ENCODE results near the gene ZNF383. TPM values are rescaled to one million over a fixed set of nuclear protein-coding genes. Genes with fewer than 3 reads are reported as not detected.

The ZNF383 gene
- 31.9 and 32.6 TPM in 2 replicates for total RNA-seq (2013; cell fraction: nucleolus; rRNA removed)
- total RNA-seq (2014; rRNA removed) = 5.3 and 5.8 TPM in 2 replicates
- total RNA-seq (2014; rRNA removed; fragmentation: Illumina TruSeq; extraction: Trizol) = 6.2 and 6.4 TPM in 2 replicates
- 4.0 and 6.0 TPM in 2 replicates for total RNA-seq (2021)
- polyA plus RNA-seq (2011; ENCODE audit: low read depth) = 3.4 TPM
- 9.0 and 14.0 TPM in 2 replicates for polyA plus RNA-seq (2011; rRNA removed)
- 3.6 and 4.5 TPM in 2 replicates for polyA plus RNA-seq (2011; cell fraction: cytosol; rRNA removed)
- 5.6 and 5.9 TPM in 2 replicates for polyA plus RNA-seq (2011; cell fraction: nucleus; rRNA removed)
- polyA plus RNA-seq (2012) = 5.3 and 5.7 TPM in 2 replicates
- polyA plus RNA-seq (2014; fragmentation: Illumina TruSeq; extraction: Trizol) = 5.0 and 5.8 TPM in 2 replicates
- polyA plus RNA-seq (2014; fragmentation: Nextera tagmentation; extraction: Ambion mirVana) = 1 to 10 TPM; 3.3 to 4.9 TPM
- polyA plus RNA-seq (2014; rRNA removed) = 3.6 and 3.7 TPM in 2 replicates
- polyA plus RNA-seq (2016; fragmentation: Nextera tagmentation; extraction: Ambion mirVana) = 1 to 10 TPM; 3.3 to 3.9 TPM
- 8.1 and 10.7 TPM in 2 replicates for polyA minus RNA-seq (2011; rRNA and poly(A)+ RNA removed)
- polyA minus RNA-seq (2011; cell fraction: cytosol; rRNA and poly(A)+ RNA removed) = 1.3 and 5.0 TPM in 2 replicates
- polyA minus RNA-seq (2011; cell fraction: nucleus; rRNA and poly(A)+ RNA removed) = 7.7 and 12.8 TPM in 2 replicates
- percentile 78 among the genes with signal in this experiment for Bru-seq, nascent RNA
- BruChase-seq, experiment 1, labeled RNA remaining after a 6-hour chase = percentile 75 among the genes with signal in this experiment
- BruChase-seq, experiment 2, labeled RNA remaining after a 2-hour chase = percentile 74 among the genes with signal in this experiment
- long read RNA-seq, experiment 1, partial matches to known transcripts = 0 of 4 reads
- long read RNA-seq, experiment 1, other reads (novel, unspliced or antisense) = 4 of 4 reads
- long read RNA-seq, experiment 2, partial matches to known transcripts = 0 of 27 reads
- long read RNA-seq, experiment 2, other reads (novel, unspliced or antisense) = 26 of 27 reads

- Histone ChIP-seq H3K36me3 (ENCODE audit: control insufficient read depth in 2 of 2, insufficient read depth in 2 of 2, low read length in 1 of 2) (no peaks in the 10 kb centered on the region; a peak in 1 of 4 replicates), H3K4me3 (peak within 1 kb of the TSS; percentile 86), H3K4me2 (ENCODE audit: control insufficient read depth, insufficient read depth) (peak within 1 kb of the TSS; percentile 82), H3K79me2 (ENCODE audit: control insufficient read depth, insufficient read depth, low read length) (peaks cover 11% of the 10 kb centered on the region), H4K20me1 (ENCODE audit: control insufficient read depth, insufficient read depth) (no peaks in the 10 kb centered on the region), H2AFZ (ENCODE audit: control insufficient read depth, low read depth, low read length) (peak within 1 kb of the TSS; percentile 89), H3K27me3 (replicated peaks in 1 of 2; ENCODE audit: control insufficient read depth in 2 of 2, insufficient read depth in 2 of 2, low read length in 1 of 2) (no peaks in the 10 kb centered on the region), H3K4me1 (ENCODE audit: control insufficient read depth, insufficient read depth, low read length) (no peaks in the 10 kb centered on the region; the same call in 1 of the 2 replicates), H3K27ac (ENCODE audit: control insufficient read depth, insufficient read depth) (peak within 1 kb of the TSS; percentile 93), H3K9me3 (replicated peaks; ENCODE audit: control insufficient read depth, insufficient read depth, low read length) (peaks cover 13% of the 10 kb centered on the region; the same call in 2 of the 3 replicates), H3K9ac (ENCODE audit: control insufficient read depth, insufficient read depth, low read length) (peak within 1 kb of the TSS; percentile 87)
- intact Hi-C loops (cut with micrococcal nuclease; ENCODE audit: unreplicated experiment) = loop anchor here (1.0 to 10.0 kb wide), 7 partner anchors 8 to 1093 kb away; partner anchors contain the start of genes ZFP30, ZNF146, ZNF420 and ZNF565
- DNase-seq (ENCODE audit: low read depth, low spot score) = peak; percentile 81
- WGBS (ENCODE audit: insufficient coverage, insufficient replicate concordance, low lambda C conversion rate, missing lambda C conversion rate) = under 1% methylated on average over 44 of the region's 44 CpGs
- ATAC-seq = peak; percentile 96
- RAD21 ChIA-PET (ENCODE audit: unreplicated experiment) = interaction anchor here (1.1 to 1.5 kb wide), 3 partner anchors 153 to 1004 kb away, joined by 3 to 6 read pairs (median 3); partner anchors contain the start of genes ZNF146, ZNF527 and ZNF565
- CTCF ChIA-PET = interaction anchor here (1.0 to 1.5 kb wide), 3 partner anchors 10 to 1090 kb away, joined by 3 to 7 read pairs (median 4); partner anchors contain the start of gene ZNF573
- peak; percentile 80 for FAIRE-seq
- BruUV-seq (replicated peaks) = no TSS peak
- SMC1A ChIA-PET (ENCODE audit: uncharacterized antibody, unreplicated experiment) = interaction anchor here (1.1 kb wide), 1 partner anchor 377 kb away, joined by 3 read pairs; no protein-coding TSS in a partner anchor
- POLR2A ChIA-PET = interaction anchor here (0.5 to 1.4 kb wide), 3 partner anchors 367 to 1475 kb away, joined by 3 to 5 read pairs (median 5); partner anchors contain the start of genes ZNF146, ZNF345 and ZNF565
- in situ Hi-C loops (cut with MboI) = no loop called here
- TF ChIP-seq STAT3 (IDR thresholded peaks at IDR 0.05; ENCODE audit: low read depth, low read length) (no peak), RELB (IDR thresholded peaks at IDR 0.05; ENCODE audit: low read depth) (peak; percentile 99), ZNF687 (IDR thresholded peaks at IDR 0.05) (no peak), TARDBP (IDR thresholded peaks at IDR 0.05; ENCODE audit: borderline replicate concordance) (no peak), BCL11A (IDR thresholded peaks at IDR 0.05; ENCODE audit: low read depth, low read length) (no peak), ZNF384 (IDR thresholded peaks at IDR 0.05; ENCODE audit: borderline replicate concordance, low read depth, low read length) (no peak), EP300 (IDR thresholded peaks at IDR 0.05; ENCODE audit: borderline replicate concordance in 1 of 2, control insufficient read depth in 1 of 2, low read depth in 2 of 2, low read length in 2 of 2) (peak in 1 of 2 experiments; percentile 37; a peak in 1 of 4 replicates), ZBED1 (IDR thresholded peaks at IDR 0.05; ENCODE audit: borderline replicate concordance) (no peak), NFXL1 (IDR thresholded peaks at IDR 0.05; ENCODE audit: borderline replicate concordance) (no peak), SRF (IDR thresholded peaks at IDR 0.05; ENCODE audit: low read depth in 2 of 2, low read length in 2 of 2) (peak in 1 of 2 experiments; percentile 45; a peak in 1 of 4 replicates), SMAD5 (IDR thresholded peaks at IDR 0.05; ENCODE audit: low read depth) (peak; percentile 16; the same call in 1 of the 2 replicates)
These were observed at the start of gene ZNF383 for GRCh38 chr19:37217775-37218591. TSS of gene ZNF383 (plus strand) at chr19:37218214. CDS start at chr19:37230454, 12,240 bp downstream.
